GM18907 (cell line): Measurements from ENCODE around the gene CFD.
"Not testable (repeated sequence)": the region's sequence is repeated elsewhere in the genome, so short reads cannot be mapped to it uniquely, and the experiment has no call there.

ENCODE experiments used
- ATAC-seq: cut with Tn5 transposase; IDR thresholded peaks from one replicate; pipeline ENCODE4 v1.9.1; 2021; ENCODE audit warnings: mild to moderate bottlenecking, moderate library complexity; ENCODE audit not compliant: unreplicated experiment

The CFD gene

DNA sequence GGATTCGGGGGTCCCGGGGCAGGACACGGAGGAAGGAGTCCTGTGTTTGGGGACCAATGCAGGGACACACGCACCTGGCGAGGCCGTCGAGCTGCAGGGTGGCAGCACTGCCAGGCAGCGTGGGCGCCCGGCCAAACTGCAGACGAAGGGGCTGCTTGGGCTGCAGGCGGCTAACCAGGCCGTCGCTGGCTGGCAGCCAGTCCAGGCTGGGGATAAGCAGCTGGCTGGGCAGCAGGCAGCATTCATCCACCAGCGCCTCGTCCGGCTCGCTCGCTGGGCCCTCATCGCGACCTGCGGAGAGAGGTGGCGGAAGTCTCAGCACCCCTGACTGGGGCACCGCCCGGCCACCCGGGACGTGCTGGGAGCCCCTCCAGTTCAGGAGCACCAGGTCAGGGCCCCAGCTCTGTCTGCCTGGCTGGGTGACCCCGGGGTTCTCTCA lies 11.5 kb downstream of the CFD start:
- ATAC-seq: no peak

GRCh38 chr19:871446-872265 lies 12.2 kb downstream of the CFD start:
- no peak for ATAC-seq

GRCh38 chr19:872266-872951 lies 12.9 kb downstream of the CFD start:
- no peak for ATAC-seq

DNA sequence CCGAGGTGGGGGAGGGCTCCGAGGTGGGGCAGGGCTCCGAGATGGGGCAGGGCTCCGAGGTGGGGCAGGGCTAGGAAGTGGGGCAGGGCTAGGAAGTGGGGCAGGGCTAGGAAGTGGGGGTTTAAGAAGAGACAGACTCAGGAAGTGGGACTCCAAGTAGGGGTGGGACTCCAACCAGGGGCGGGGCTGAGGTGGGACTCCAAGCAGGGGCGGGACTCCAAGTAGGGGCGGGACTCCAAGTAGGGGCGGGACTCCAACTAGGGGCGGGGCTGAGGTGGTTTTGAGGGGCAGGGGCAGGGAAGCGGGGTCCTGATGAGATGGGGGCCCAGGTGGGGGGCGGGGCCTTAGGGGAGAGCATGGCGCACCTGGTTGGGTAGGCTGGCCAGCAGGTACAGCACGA lies 13.6 kb downstream of the CFD start:
- ATAC-seq: no peak

GRCh38 chr19:873561-874041 lies 14.1 kb downstream of the CFD start:
- no peak for ATAC-seq

- ATAC-seq: no peak
These were observed 15.9 kb downstream of the CFD start for GRCh38 chr19:875265-875879.

GRCh38 chr19:876089-876488 lies 16.6 kb downstream of the CFD start:
- no peak for ATAC-seq

DNA sequence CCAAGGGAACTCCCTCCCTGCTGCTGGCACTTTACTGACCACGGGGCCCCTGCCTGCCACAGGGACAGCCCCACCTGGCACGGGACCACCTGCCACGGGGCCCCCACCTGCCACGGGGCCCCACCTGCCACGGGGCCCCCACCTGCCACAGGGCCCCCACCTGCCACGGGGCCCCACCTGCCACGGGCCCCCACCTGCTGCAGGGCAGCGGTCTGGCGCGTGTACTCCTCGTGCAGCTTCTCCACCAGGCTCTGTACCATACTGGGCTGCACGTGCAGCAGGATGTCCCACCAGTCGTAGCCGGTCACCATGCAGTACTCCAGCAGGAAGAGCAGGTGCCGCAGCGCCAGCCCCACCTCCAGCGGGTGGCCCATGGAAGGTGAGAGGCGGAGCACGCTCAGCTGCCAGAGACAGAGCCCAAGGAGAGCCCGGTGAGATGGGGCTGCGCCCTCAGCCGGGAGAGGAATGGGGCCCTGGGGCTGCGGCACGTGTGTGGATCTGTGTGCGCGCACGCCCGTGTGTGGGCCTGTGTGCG lies 17.4 kb downstream of the CFD start:
- no peak for ATAC-seq

DNA sequence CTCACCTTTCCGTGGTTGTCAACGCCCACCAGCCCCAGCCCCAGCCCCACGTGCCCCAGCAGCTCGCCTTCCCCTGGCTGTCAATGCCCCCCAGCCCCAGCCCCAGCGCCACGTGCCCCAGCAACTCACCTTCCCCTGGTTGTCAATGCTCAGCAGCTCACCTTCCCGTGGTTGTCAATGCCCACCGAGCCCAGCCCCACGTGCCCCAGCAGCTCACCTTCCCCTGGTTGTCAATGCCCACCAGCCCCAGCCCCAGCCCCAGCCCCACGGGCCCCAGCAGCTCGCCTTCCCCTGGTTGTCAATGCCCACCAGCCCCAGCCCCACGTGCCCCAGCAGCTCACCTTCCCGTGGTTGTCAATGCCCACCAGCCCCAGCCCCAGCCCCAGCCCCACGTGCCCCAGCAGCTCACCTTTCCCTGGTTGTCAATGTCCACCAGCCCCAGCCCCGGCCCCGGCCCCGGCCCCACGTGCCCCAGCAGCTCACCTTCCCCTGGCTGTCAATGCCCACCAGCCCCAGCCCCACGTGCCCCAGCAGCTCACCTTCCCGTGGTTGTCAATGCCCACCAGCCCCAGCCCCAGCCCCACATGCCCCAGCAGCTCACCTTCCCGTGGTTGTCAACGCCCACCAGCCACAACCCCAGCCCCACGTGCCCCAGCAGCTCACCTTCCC lies 18.7 kb downstream of the CFD start:
- ATAC-seq: not testable (repeated sequence)

GRCh38 chr19:878751-879561 lies 19.5 kb downstream of the CFD start:
- ATAC-seq: not testable (repeated sequence)

- ATAC-seq: no peak
These were observed 20.4 kb downstream of the CFD start for GRCh38 chr19:879711-880438.

GRCh38 chr19:881385-882071 lies 22.1 kb downstream of the CFD start:
- ATAC-seq: no peak

DNA sequence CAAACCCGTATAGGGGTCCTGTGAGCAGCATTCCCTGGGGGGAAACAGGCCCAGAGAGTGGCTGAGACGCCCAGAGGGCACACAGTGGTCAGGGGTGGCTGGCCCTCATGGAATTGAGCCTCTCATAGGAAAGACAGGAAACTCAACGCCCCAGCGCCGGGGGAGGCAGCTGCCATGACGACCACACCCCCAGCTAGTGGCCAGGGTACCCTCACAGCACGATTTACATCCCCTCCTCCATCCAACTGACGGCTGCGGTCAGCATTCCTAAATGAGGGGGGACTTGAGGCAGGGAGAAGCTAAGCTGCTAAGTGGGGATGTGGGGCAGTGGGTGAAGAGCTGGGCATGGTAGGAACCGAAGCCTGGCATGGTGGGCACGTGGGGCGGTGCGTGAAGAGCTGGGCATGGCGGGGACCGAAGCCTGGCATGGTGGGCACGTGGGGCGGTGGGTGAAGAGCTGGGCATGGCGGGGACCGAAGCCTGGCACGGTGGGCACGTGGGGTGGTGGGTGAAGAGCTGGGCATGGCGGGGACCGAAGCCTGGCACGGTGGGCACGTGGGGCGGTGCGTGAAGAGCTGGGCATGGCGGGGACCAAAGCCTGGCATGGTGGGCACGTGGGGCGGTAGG lies 23.5 kb downstream of the CFD start:
- no peak for ATAC-seq

DNA sequence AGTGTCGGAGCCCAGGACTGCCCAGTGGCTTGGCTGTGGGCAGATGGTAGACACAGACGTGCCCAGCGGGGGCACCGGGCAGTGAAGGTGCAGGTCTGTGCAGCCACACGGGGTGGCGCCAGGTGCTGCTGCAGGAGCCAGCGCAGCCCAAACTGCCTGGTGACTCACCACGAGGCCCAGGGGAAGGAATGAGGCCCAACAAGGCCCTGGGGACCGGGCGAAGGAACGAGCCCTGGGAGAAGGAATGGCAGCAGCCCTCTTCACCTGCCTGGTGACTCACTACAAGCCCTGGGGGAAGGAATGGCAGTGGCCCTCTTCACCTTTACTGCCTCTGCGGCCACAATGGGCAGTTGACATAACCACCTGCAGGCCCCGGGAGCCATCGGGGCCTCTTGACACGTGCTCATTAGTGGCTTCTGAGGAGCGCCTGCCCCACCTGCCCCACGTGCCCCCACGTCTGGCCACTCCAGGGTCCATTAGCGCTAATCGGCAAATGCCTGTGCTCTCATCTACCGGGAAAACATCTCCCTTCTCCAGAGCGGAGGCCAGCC lies 24.3 kb downstream of the CFD start:
- ATAC-seq: no peak

- ATAC-seq: no peak
These were observed 25.2 kb downstream of the CFD start for GRCh38 chr19:884420-885211.

- ATAC-seq: no peak
These were observed 26.2 kb downstream of the CFD start for GRCh38 chr19:885536-886224.

DNA sequence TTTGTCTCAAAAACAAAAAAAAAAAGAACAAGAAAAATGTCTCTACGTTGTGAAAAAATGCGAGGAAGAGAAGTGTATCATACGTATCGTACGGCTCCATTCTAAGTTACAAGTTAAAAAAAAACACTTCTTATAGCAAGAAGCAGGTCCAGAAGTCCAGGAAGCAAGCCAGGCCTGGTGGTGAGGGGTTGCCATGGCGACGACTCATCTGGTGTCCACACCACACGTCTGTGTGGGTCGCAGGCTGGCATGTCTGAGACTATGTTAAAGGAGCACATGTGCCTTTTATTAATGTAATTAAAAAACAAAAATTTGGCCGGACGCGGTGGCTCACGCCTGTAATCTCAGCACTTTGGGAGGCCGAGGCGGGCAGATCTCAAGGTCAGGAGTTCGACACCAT lies 27.6 kb downstream of the CFD start:
- no peak for ATAC-seq
